Memory B cell (primary cell): ENCODE data around the gene TRHDE.
A peak's percentile ranks its signal among the peaks of the same experiment; 100 is the strongest.
"Not testable (repeated sequence)": the region's sequence is repeated elsewhere in the genome, so short reads cannot be mapped to it uniquely, and the experiment has no call there.

Source experiments
- ATAC-seq: fragments of 150-1000 bp; cut with Tn5 transposase; 2 replicates; pipeline ENCODE4 v1.10.0; 2021; ENCODE audit warnings: low read depth, mild to moderate bottlenecking, moderate library complexity
- DNase-seq, 2 donors: peaks; one replicate each; pipeline ENCODE4 v3.0.0; 2022; ENCODE audit warnings: low spot score in 2 of 2
- H3K27ac Mint-ChIP-seq: one replicate; pipeline ENCODE4 v1.8.0; 2022; ENCODE audit warnings: mild to moderate bottlenecking, moderate library complexity, mixed read lengths
- H3K27me3 Mint-ChIP-seq: one replicate; pipeline ENCODE4 v1.8.0; 2022; ENCODE audit warnings: mixed read lengths
- H3K36me3 Mint-ChIP-seq: one replicate; pipeline ENCODE4 v1.8.0; 2022; ENCODE audit warnings: mild to moderate bottlenecking, mixed read lengths
- H3K4me1 Mint-ChIP-seq: one replicate; pipeline ENCODE4 v1.8.0; 2022; ENCODE audit warnings: mixed read lengths
- H3K4me3 Mint-ChIP-seq: one replicate; pipeline ENCODE4 v1.8.0; 2022; ENCODE audit warnings: mild to moderate bottlenecking, moderate library complexity, mixed read lengths
- H3K9me3 Mint-ChIP-seq: one replicate; pipeline ENCODE4 v1.8.0; 2022; ENCODE audit warnings: mixed read lengths

TRHDE gene

DNA sequence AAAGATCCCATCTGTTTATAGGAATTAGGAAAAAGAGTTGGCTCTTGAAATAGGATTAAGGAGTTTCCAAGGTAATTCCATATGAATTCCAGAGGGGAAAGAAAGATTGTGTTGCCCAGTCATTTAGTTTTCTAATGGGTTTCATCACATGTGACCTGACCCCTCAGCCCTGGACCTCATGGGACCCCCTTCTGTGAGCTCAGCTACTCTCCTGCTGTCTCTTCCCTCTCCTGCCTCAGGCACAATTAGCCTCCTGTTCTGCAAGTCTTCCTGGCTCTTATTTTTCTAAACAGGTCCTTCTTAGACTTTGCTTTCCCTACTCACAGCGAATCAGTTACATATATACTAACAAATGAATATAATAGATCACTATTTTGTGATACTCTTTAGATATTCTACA, 237.7 kb downstream of the TRHDE start:
- no peak overlapping the region for H3K27ac Mint-ChIP-seq
- no peaks in the 10 kb centered on the region for H3K4me1 Mint-ChIP-seq
- no peak overlapping the region for H3K4me3 Mint-ChIP-seq
- ATAC-seq (no peak), DNase-seq (no peak)
- peaks cover 9% of the 10 kb centered on the region for H3K9me3 Mint-ChIP-seq
- no peaks in the 10 kb centered on the region for H3K36me3 Mint-ChIP-seq
- H3K27me3 Mint-ChIP-seq = no peaks in the 10 kb centered on the region

DNA sequence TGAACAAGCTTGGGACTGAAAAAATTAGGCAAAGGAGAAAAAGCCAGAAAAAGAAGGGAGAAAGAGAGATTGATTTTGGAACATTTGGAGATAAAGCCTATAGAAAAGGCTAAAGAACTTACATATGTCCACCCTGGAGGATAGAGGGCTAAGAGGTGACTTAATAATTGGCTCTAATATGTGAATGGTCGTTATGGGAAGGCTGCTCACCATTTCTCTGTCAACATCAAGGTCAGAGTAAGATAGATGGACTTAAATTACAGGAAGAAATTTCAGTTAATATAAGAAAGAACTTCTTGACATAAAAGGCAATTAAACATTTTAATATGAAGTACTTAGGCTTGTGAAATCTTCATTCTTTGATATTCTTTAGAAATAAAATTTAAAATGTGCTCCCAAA, 238.6 kb downstream of the TRHDE start:
- no peak overlapping the region for H3K27ac Mint-ChIP-seq
- no peaks in the 10 kb centered on the region for H3K27me3 Mint-ChIP-seq
- no peaks in the 10 kb centered on the region for H3K36me3 Mint-ChIP-seq
- DNase-seq (no peak), ATAC-seq (no peak)
- H3K9me3 Mint-ChIP-seq = peaks cover 9% of the 10 kb centered on the region
- no peaks in the 10 kb centered on the region for H3K4me1 Mint-ChIP-seq
- no peak overlapping the region for H3K4me3 Mint-ChIP-seq

DNA sequence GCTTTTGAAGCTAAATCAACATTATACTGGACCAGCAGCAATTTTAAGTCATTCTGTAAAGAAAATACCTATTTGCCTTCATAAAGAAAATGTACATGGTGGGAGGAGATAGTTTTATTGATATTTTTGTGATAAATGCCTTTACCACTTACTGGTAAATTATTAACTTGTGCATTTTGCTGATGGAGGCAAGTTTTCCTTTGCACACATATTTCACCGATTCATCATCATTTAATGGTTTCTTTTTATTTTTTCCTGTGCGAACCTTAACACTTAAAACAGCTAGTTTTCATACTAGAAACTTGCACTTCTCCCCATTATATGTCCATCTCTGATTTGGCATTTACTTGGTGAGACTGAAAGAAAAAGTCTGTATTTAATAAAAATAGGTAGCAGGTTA, 239.3 kb downstream of the TRHDE start:
- DNase-seq (no peak), ATAC-seq (no peak)
- H3K4me3 Mint-ChIP-seq = no peak overlapping the region
- H3K36me3 Mint-ChIP-seq = no peaks in the 10 kb centered on the region
- H3K4me1 Mint-ChIP-seq = no peaks in the 10 kb centered on the region
- no peaks in the 10 kb centered on the region for H3K27me3 Mint-ChIP-seq
- H3K27ac Mint-ChIP-seq = no peak overlapping the region
- peaks cover 9% of the 10 kb centered on the region for H3K9me3 Mint-ChIP-seq

DNA sequence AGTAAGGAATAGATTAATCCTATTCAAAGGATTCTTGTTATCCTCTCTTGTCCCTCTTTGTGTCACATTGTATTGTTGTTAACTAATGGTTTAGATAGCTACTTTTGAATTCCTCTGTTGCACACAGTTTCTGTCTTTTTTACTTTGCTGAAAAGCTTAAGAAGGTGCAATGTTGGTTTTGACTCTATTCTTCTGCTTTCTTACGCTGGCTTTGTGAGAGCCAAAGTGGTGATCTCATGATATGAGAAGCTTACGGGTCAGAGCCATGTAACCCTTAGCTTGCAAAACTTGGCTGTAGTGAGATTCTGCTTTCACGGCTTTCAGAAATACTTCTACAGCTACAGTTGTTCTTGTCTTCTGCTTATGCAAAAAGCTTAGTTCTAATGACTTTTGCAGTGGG, 239.7 kb downstream of the TRHDE start:
- Mint-ChIP-seq H3K9me3 (peaks cover 9% of the 10 kb centered on the region), H3K4me3 (no peak overlapping the region)

DNA sequence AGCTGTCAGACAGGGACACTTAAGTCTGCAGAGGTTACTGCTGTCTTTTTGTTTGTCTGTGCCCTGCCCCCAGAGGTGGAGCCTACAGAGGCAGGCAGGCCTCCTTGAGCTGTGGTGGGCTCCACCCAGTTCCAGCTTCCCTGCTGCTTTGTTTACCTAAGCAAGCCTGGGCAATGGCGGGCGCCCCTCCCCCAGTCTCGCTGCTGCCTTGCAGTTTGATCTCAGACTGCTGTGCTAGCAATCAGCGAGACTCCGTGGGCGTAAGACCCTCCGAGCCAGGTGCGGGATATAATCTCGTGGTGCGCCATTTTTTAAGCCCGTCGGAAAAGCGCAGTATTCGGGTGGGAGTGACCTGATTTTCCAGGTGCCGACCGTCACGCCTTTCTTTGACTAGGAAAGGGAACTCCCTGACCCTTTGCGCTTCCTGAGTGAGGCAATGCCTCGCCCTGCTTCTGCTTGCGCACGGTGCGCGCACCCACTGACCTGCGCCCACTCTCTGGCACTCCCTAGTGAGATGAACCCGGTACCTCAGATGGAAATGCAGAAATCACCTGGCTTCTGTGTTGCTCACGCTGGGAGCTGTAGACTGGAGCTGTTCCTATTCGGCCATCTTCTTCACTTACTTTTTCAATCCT, 248.0 kb downstream of the TRHDE start:
- not testable (repeated sequence) for H3K27me3 Mint-ChIP-seq, ATAC-seq, H3K9me3 Mint-ChIP-seq, H3K4me3 Mint-ChIP-seq, H3K36me3 Mint-ChIP-seq, H3K4me1 Mint-ChIP-seq, H3K27ac Mint-ChIP-seq, DNase-seq

More for the DNA sequence above, 239.7 kb downstream of the TRHDE start:
- ATAC-seq (no peak), DNase-seq (no peak)
- H3K27ac Mint-ChIP-seq = no peak overlapping the region
- no peaks in the 10 kb centered on the region for H3K27me3 Mint-ChIP-seq
- H3K36me3 Mint-ChIP-seq = no peaks in the 10 kb centered on the region
- H3K4me1 Mint-ChIP-seq = no peaks in the 10 kb centered on the region

DNA sequence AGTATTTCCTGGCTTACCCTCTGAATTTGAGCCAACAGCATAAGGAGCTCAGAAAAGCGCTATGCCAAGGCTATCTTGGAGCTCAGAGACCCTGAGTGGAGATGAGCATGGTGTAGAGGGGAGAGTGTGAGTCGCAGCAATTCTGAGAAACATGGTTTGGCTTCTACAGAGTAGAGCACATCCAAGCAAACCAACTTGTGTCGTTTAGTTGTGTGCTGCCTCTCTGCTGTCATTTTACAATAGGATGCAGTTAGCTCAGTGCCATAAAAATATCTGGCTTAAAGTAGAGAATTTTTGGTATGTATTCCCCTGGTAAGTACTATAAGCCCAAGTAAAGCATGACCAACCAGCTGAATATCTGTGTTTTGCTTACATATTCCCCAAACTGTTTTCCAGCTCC, 249.2 kb downstream of the TRHDE start:
- DNase-seq (no peak), ATAC-seq (no peak)
- no peak overlapping the region for H3K27ac Mint-ChIP-seq
- no peaks in the 10 kb centered on the region for H3K27me3 Mint-ChIP-seq
- peaks cover 4% of the 10 kb centered on the region for H3K9me3 Mint-ChIP-seq
- peaks cover 3% of the 10 kb centered on the region for H3K4me1 Mint-ChIP-seq
- H3K36me3 Mint-ChIP-seq = no peaks in the 10 kb centered on the region
- no peak overlapping the region for H3K4me3 Mint-ChIP-seq

DNA sequence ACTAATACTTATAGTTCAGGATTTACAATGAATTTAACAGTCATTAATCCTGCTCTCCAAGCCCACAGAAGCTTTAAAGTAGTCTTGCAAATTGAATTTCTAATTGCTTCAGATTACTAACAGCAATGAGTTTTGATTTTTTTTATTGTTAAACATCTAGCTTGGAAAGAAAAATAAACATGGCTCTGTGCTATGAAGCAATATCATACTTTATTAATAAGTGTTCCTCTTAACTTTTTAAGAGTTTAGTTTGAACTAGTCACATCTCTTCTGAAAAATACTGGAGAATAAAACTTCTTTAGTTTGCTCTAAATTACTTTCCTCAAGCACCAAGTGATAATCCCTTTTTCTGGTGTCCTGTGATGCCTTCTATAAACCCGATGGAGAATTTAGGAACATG, 250.2 kb downstream of the TRHDE start:
- peaks cover 4% of the 10 kb centered on the region for H3K9me3 Mint-ChIP-seq
- no peak overlapping the region for H3K4me3 Mint-ChIP-seq
- no peaks in the 10 kb centered on the region for H3K36me3 Mint-ChIP-seq
- DNase-seq (no peak), ATAC-seq (no peak)
- H3K4me1 Mint-ChIP-seq = peaks cover 3% of the 10 kb centered on the region
- H3K27me3 Mint-ChIP-seq = no peaks in the 10 kb centered on the region
- H3K27ac Mint-ChIP-seq = no peak overlapping the region

DNA sequence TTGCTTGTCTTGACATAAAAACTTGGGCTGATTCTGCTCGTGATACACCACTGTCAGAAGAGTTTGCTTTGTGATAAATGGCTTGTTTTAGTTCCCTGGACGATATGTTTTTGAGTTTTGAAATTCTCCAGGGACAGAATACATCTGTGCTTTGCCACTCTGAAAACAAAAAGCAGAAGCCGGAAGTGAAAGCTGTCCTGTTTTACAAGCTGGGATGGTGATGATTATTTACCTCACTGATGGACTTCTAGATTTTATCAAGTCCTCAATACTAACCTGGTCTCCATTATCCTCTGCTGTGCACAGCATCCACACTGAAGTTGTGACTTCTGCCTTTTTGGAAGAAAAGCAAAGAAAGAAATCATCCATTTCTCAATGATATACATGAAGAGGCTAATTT, 251.6 kb downstream of the TRHDE start:
- Mint-ChIP-seq H3K27me3 (no peaks in the 10 kb centered on the region), H3K27ac (no peak overlapping the region), H3K9me3 (peaks cover 4% of the 10 kb centered on the region), H3K36me3 (no peaks in the 10 kb centered on the region), H3K4me3 (peak overlapping the region; percentile 8), H3K4me1 (peaks cover 3% of the 10 kb centered on the region)
- DNase-seq (no peak), ATAC-seq (peak; percentile 53)

DNA sequence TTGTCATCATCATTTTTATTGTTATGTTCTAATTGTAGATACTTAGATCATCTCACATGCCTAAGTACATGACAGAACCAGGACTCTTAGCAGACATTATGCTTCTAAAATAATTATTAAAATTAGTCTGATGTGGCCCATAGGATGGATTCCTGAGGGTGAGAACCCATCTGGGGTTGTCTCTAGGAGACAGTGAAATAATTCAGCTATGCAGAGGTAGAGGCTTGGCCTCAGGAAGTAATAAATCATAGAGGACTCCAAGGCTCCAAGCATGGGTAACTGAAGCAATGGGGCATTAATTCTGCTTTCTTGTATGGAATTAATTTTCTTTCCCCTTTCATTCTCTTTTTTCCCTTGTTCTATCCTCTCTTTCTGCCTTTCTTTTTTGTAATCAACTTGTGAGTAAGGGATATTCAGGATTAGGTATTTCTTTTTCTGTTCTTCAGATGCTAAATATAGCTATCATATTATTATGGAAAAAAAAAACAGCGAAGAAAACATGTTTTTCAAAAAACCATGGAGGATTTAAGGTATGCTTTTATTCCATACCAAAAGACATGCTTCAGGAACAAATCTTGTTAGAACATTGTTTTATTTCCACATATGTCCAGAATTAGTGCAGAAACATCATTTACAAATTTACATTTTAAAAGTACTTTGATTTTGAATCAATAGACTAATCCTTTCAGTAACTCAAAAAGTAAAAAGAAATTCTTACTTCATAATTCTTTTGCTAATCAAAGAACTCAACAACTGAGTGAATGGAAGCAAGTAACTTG, 263.2 kb downstream of the TRHDE start:
- DNase-seq = no peak
- Mint-ChIP-seq H3K27me3 (no peaks in the 10 kb centered on the region), H3K9me3 (peaks cover 8% of the 10 kb centered on the region), H3K36me3 (no peaks in the 10 kb centered on the region), H3K27ac (no peak overlapping the region), H3K4me1 (no peaks in the 10 kb centered on the region), H3K4me3 (no peak overlapping the region)
- no peak for ATAC-seq

DNA sequence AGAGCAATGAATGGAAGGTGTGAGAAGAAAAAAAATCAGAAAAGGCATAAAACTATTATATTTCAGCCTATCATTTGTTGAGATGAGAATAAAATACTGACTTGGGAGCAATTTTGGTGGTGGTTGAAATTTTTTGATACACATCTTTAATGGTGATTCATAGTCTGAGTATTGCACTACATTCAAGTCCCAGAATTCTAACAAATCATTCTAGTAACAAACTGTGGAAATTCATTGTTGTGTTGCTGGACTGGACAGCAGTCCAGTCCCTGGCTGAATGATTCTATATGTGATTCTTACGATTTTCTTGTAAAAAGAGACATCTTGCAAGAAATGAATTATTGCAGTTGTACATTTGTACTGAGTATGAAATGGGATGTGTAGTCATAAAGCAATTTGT, 268.6 kb downstream of the TRHDE start:
- Mint-ChIP-seq H3K4me3 (no peak overlapping the region), H3K27ac (no peak overlapping the region), H3K9me3 (peaks cover 8% of the 10 kb centered on the region), H3K27me3 (no peaks in the 10 kb centered on the region), H3K4me1 (no peaks in the 10 kb centered on the region), H3K36me3 (no peaks in the 10 kb centered on the region)
- DNase-seq (no peak), ATAC-seq (no peak)

DNA sequence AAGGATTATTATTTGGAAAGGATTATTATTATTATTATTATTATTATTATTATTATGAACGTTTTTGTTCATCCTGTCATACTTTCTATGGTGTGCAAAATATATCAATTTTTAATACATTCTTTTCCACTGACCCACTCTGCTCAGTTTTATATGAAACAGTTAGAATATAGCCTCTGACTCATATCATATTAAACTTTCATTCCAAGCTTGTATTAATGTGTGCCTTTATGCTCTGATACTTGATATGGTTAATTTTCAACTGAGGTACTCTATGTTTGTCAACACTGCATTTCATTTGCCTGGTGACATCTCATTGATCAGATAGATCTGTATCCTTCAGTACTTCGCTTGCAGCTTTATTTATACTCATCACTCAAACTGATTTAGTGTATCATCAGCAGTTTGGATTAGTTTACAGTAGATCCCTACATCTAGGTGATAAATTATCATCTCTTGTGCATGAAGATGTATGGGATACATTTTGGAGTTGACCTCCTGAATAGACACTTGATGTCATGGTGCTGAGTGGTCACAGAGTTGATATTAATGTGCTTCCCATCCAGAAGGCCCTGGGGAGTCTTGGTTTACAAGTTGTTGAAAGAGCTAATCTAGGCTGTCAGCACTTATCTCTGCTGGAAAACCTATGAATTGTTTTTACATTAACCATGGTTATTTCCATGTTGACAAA, 271.8 kb downstream of the TRHDE start:
- H3K4me3 Mint-ChIP-seq = no peak overlapping the region
- no peak overlapping the region for H3K27ac Mint-ChIP-seq
- no peaks in the 10 kb centered on the region for H3K27me3 Mint-ChIP-seq
- no peaks in the 10 kb centered on the region for H3K4me1 Mint-ChIP-seq
- ATAC-seq (no peak), DNase-seq (no peak)
- no peaks in the 10 kb centered on the region for H3K36me3 Mint-ChIP-seq
- H3K9me3 Mint-ChIP-seq = peaks cover 3% of the 10 kb centered on the region

DNA sequence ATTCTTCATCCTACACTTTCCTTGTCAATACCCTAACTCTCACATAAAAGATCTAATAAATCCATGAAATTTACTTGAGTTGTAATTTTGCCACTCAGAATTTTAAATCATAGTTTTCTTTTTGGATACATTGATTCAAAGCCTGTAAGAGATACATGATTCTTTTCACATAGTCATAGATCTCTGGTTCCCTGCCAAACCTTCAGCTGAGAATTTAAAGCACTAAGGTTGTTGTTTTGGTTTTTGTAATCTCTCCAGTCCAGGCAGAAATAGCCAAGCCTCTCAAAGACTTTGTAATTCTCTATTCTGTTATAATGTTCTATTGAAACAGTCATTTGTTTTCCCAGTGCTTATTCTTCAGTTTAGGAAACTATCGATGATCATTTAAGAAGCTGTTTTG, 273.9 kb downstream of the TRHDE start:
- Mint-ChIP-seq H3K9me3 (peaks cover 2% of the 10 kb centered on the region), H3K27me3 (no peaks in the 10 kb centered on the region), H3K27ac (no peak overlapping the region), H3K4me1 (no peaks in the 10 kb centered on the region), H3K4me3 (no peak overlapping the region), H3K36me3 (no peaks in the 10 kb centered on the region)
- ATAC-seq (no peak), DNase-seq (no peak)

DNA sequence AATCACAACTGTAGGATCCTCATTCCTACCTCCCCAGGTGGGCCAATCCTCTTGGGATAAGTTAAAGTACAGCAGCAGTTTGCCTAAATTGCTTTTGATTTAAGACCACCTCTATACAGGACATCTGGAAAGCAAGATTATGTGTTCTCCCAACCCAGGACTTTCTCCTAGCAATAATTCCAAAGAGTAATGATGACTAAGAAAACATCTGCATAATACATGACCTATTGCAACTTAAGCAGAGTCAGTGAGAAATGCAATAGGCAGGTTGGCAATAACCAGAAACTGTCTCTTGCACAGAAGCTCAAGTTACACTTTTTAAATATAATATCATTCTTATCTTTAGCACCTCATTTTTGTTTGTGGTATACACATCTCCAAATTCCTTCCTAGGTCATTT, 275.4 kb downstream of the TRHDE start:
- H3K27ac Mint-ChIP-seq = no peak overlapping the region
- DNase-seq = no peak
- no peak overlapping the region for H3K4me3 Mint-ChIP-seq

DNA sequence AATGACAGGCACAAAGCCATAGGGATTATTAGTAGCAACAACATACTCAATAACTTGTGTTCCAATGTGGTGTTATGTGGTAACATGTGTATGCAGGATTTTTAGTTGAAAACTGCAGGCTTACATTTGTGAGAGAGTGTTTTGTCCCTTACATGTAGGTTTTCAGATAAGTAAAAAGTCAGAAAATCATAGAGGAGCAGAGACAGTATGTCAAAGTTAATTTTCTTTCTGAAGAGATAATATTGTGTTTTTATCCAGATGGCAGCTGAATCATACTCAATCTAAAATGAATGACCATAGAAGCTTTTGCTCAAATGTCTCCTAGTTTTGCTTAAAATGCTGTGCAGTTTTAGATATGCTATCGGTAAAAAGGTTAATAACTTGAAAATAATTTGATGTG, 277.0 kb downstream of the TRHDE start:
- ATAC-seq (no peak), DNase-seq (no peak)
- Mint-ChIP-seq H3K27ac (no peak overlapping the region), H3K36me3 (no peaks in the 10 kb centered on the region), H3K27me3 (no peaks in the 10 kb centered on the region), H3K9me3 (peaks cover 3% of the 10 kb centered on the region), H3K4me3 (no peak overlapping the region), H3K4me1 (no peaks in the 10 kb centered on the region)

More for the DNA sequence above, 275.4 kb downstream of the TRHDE start:
- Mint-ChIP-seq H3K9me3 (peaks cover 3% of the 10 kb centered on the region), H3K4me1 (no peaks in the 10 kb centered on the region), H3K27me3 (no peaks in the 10 kb centered on the region), H3K36me3 (no peaks in the 10 kb centered on the region)
- ATAC-seq = no peak
